ENCODE measurements around the gene ZNF516. TPM values are rescaled to one million over a fixed set of nuclear protein-coding genes. Genes with fewer than 3 reads are reported as not detected.

Gene ZNF516
- total RNA-seq, 1 donor from 2014 or later = 83.2 TPM

- DNase-seq (ENCODE audit: low spot score) = no peak
- Mint-ChIP-seq H3K9me3 (ENCODE audit: unreplicated experiment) (no peaks in the 10 kb centered on the region), H3K27me3 (ENCODE audit: unreplicated experiment) (peaks cover 14% of the 10 kb centered on the region), H3K36me3 (ENCODE audit: low read depth, unreplicated experiment) (peaks cover 26% of the 10 kb centered on the region), H3K4me1 (ENCODE audit: unreplicated experiment) (peaks cover 19% of the 10 kb centered on the region), H3K4me3 (ENCODE audit: unreplicated experiment) (no peak overlapping the region), H3K27ac (ENCODE audit: unreplicated experiment) (no peak overlapping the region)
- TF ChIP-seq, protein P1, sequence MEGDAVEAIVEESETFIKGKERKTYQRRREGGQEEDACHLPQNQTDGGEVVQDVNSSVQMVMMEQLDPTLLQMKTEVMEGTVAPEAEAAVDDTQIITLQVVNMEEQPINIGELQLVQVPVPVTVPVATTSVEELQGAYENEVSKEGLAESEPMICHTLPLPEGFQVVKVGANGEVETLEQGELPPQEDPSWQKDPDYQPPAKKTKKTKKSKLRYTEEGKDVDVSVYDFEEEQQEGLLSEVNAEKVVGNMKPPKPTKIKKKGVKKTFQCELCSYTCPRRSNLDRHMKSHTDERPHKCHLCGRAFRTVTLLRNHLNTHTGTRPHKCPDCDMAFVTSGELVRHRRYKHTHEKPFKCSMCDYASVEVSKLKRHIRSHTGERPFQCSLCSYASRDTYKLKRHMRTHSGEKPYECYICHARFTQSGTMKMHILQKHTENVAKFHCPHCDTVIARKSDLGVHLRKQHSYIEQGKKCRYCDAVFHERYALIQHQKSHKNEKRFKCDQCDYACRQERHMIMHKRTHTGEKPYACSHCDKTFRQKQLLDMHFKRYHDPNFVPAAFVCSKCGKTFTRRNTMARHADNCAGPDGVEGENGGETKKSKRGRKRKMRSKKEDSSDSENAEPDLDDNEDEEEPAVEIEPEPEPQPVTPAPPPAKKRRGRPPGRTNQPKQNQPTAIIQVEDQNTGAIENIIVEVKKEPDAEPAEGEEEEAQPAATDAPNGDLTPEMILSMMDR (IDR thresholded peaks at IDR 0.05; ENCODE audit: unreplicated experiment) = no peak
Observed at GRCh38 chr18:76386071-76386470, 109.0 kb downstream of the ZNF516 start.

GRCh38 chr18:76385681-76385975 is 109.4 kb downstream of the ZNF516 start:
- Mint-ChIP-seq H3K9me3 (ENCODE audit: unreplicated experiment) (no peaks in the 10 kb centered on the region), H3K27ac (ENCODE audit: unreplicated experiment) (no peak overlapping the region)

DNA sequence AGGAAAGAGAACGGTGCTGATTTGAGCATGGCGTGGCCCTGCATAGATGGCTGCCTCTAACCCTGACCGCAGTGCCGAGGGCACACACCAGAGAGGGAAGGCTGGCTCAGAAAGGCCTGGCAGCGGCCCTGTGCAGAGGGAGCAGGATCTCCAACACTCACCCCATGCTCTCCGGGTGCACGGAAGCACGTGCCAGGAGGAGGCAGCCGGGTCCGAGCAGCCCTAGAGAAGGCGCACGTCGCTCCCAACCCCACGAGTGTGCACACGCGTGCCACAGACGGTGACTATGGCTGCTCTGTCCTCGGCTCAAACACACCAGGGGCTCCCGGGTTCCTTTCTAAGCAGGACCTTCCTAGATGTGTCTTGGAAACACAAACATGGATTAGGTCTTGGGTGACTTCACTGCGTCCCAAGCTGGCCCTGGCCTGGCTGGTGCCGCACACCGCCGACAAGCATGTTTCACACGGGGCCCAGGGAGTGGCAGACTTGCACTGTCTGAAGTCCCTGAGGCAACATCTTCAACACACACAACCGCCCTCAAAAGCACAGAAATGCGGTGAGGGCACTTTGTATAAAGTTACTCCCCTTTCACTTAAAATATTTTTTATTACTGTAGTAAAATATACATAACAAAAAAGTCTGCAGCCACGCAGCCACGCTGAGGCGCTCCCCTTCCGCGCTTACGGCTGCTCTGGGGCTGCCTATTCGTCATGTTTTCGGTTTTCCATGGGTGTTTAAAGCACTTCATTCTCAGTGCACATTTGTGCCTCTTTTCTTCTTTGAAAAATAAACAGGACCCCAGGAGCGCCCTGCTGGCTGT is 110.0 kb downstream of the ZNF516 start:
- TF ChIP-seq, protein P1 (IDR thresholded peaks at IDR 0.05; ENCODE audit: unreplicated experiment) = no peak
- Mint-ChIP-seq H3K4me3 (ENCODE audit: unreplicated experiment) (no peak overlapping the region), H3K36me3 (ENCODE audit: low read depth, unreplicated experiment) (peaks cover 33% of the 10 kb centered on the region), H3K27me3 (ENCODE audit: unreplicated experiment) (peaks cover 14% of the 10 kb centered on the region), H3K4me1 (ENCODE audit: unreplicated experiment) (peaks cover 26% of the 10 kb centered on the region), H3K9me3 (ENCODE audit: unreplicated experiment) (no peaks in the 10 kb centered on the region), H3K27ac (ENCODE audit: unreplicated experiment) (no peak overlapping the region)
- DNase-seq (ENCODE audit: low spot score) = no peak

More at GRCh38 chr18:76385681-76385975, 109.4 kb downstream of the ZNF516 start:
- H3K4me3 Mint-ChIP-seq (ENCODE audit: unreplicated experiment) = no peak overlapping the region
- TF ChIP-seq, protein P1 (IDR thresholded peaks at IDR 0.05; ENCODE audit: unreplicated experiment) = no peak
- peaks cover 27% of the 10 kb centered on the region for H3K36me3 Mint-ChIP-seq (ENCODE audit: low read depth, unreplicated experiment)
- H3K4me1 Mint-ChIP-seq (ENCODE audit: unreplicated experiment) = peaks cover 22% of the 10 kb centered on the region
- no peak for DNase-seq (ENCODE audit: low spot score)
- H3K27me3 Mint-ChIP-seq (ENCODE audit: unreplicated experiment) = peaks cover 14% of the 10 kb centered on the region

DNA sequence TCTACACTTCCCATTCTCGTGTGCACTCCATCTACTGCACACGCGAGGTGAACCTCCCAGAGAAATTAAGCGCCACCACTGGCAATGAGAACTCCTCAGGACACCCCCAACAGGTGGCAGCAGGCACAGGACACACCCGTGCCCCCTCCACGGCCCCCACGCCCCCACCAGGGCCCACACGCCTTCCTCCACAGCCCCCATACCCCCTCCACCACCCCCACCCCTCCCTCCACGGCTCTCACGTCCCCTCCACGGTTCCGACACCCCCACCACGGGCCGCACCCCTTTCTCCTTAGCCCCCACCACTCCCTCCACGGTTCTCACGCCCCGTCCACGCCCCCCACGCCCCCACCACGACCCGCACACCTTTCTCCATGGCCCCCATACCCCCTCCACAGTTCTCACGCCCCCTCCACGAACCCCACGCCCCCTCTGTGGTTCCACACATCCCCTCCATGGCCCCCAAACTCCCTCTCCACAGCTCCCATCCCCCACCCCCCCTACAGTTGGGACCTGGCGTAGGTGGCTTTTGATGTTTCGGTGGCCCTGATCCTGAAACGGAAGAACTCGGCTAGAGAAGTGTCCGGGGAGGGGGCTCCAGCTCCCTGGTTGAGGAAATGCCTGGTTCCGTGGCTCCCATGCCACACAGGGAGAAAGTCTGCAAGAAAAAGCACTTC is 110.8 kb downstream of the ZNF516 start:
- H3K36me3 Mint-ChIP-seq (ENCODE audit: low read depth, unreplicated experiment) = peaks cover 34% of the 10 kb centered on the region
- DNase-seq (ENCODE audit: low spot score) = no peak
- no peak overlapping the region for H3K4me3 Mint-ChIP-seq (ENCODE audit: unreplicated experiment)
- no peaks in the 10 kb centered on the region for H3K9me3 Mint-ChIP-seq (ENCODE audit: unreplicated experiment)
- TF ChIP-seq, protein P1 (IDR thresholded peaks at IDR 0.05; ENCODE audit: unreplicated experiment) = no peak
- H3K27me3 Mint-ChIP-seq (ENCODE audit: unreplicated experiment) = peaks cover 17% of the 10 kb centered on the region
- peaks cover 28% of the 10 kb centered on the region for H3K4me1 Mint-ChIP-seq (ENCODE audit: unreplicated experiment)
- H3K27ac Mint-ChIP-seq (ENCODE audit: unreplicated experiment) = no peak overlapping the region

- no peaks in the 10 kb centered on the region for H3K9me3 Mint-ChIP-seq (ENCODE audit: unreplicated experiment)
- no peak overlapping the region for H3K4me3 Mint-ChIP-seq (ENCODE audit: unreplicated experiment)
- H3K4me1 Mint-ChIP-seq (ENCODE audit: unreplicated experiment) = peaks cover 28% of the 10 kb centered on the region
- no peak overlapping the region for H3K27ac Mint-ChIP-seq (ENCODE audit: unreplicated experiment)
- H3K36me3 Mint-ChIP-seq (ENCODE audit: low read depth, unreplicated experiment) = peaks cover 31% of the 10 kb centered on the region
- no peak for DNase-seq (ENCODE audit: low spot score)
- TF ChIP-seq, protein P1 (IDR thresholded peaks at IDR 0.05; ENCODE audit: unreplicated experiment) = no peak
- peaks cover 17% of the 10 kb centered on the region for H3K27me3 Mint-ChIP-seq (ENCODE audit: unreplicated experiment)
Observed at GRCh38 chr18:76383636-76384035, 111.4 kb downstream of the ZNF516 start.
